Natural killer cell (primary cell): ENCODE data around the gene ARHGAP26. TPM values are rescaled to one million over a fixed set of nuclear protein-coding genes. Genes with fewer than 3 reads are reported as not detected.
"Not testable (repeated sequence)": the region's sequence is repeated elsewhere in the genome, so short reads cannot be mapped to it uniquely, and the experiment has no call there.

Experiments used
- ATAC-seq, 3 donors: fragments of 150-1000 bp in 2 of 3; fragments of 200-7000 bp in 1 of 3; cut with Tn5 transposase; 1 replicate in 1 of 3; 2 replicates in 2 of 3; pipeline ENCODE4 v1.10.0; 2021; ENCODE audit warnings: mild to moderate bottlenecking in 2 of 3, moderate library complexity in 2 of 3
- DNase-seq, 2 donors: peaks; one replicate each; pipeline versions ENCODE4 v3.0.0 to v3.0.0-alpha.2; 2013 to 2021; ENCODE audit warnings: mixed read lengths in 1 of 2
- H3K27ac ChIP-seq: one replicate; pipeline ENCODE4 v1.5.1; 2013; ENCODE audit warnings: mild to moderate bottlenecking, low read length
- H3K27me3 ChIP-seq: one replicate; pipeline ENCODE4 v1.6.1; 2013; ENCODE audit warnings: low read length; ENCODE audit not compliant: control insufficient read depth, insufficient read depth
- H3K36me3 ChIP-seq: one replicate; pipeline ENCODE4 v1.6.1; 2013; ENCODE audit warnings: low read length; ENCODE audit not compliant: control insufficient read depth, insufficient read depth
- H3K4me1 ChIP-seq: one replicate; pipeline ENCODE4 v1.6.1; 2013; ENCODE audit warnings: low read length; ENCODE audit not compliant: control insufficient read depth, insufficient read depth
- H3K4me3 ChIP-seq: one replicate; pipeline ENCODE4 v1.5.1; 2013; ENCODE audit warnings: low read length
- H3K9me3 ChIP-seq: one replicate; pipeline ENCODE4 v1.6.1; 2013; ENCODE audit warnings: low read length; ENCODE audit not compliant: control insufficient read depth, insufficient read depth
- H3K27ac Mint-ChIP-seq, 2 donors: one replicate each; pipeline ENCODE4 v1.8.0; 2022; ENCODE audit warnings: mild to moderate bottlenecking in 2 of 2, mixed read lengths in 2 of 2, moderate library complexity in 1 of 2
- H3K27me3 Mint-ChIP-seq, 2 donors: one replicate each; pipeline ENCODE4 v1.8.0; 2022; ENCODE audit warnings: low read depth in 2 of 2, mixed read lengths in 2 of 2
- H3K36me3 Mint-ChIP-seq: one replicate; pipeline ENCODE4 v1.8.0; 2022; ENCODE audit warnings: mixed read lengths
- H3K4me1 Mint-ChIP-seq, 2 donors: one replicate each; pipeline ENCODE4 v1.8.0; 2022; ENCODE audit warnings: mixed read lengths in 2 of 2
- H3K4me3 Mint-ChIP-seq: one replicate; pipeline ENCODE4 v1.8.0; 2022; ENCODE audit warnings: mild to moderate bottlenecking, moderate library complexity, mixed read lengths
- H3K9me3 Mint-ChIP-seq, 2 donors: one replicate each; pipeline ENCODE4 v1.8.0; 2022; ENCODE audit warnings: mixed read lengths in 2 of 2
- WGBS: methylation state at CpG from one replicate; pipeline ENCODE4 v1.1.7; 2013; ENCODE audit warnings: missing lambda C conversion rate; ENCODE audit not compliant: insufficient coverage; 5-methylcytosine and 5-hydroxymethylcytosine counted together
- intact Hi-C: fragments of 100-400 bp; cut with micrococcal nuclease; formaldehyde crosslinking; loops from one replicate; pipeline ENCODE4 v1.14.2; 2022
- total RNA-seq, 4 donors: library from RNA; stranded (reverse); fragments of 120-200 nt in 1 of 4; gene quantifications; one replicate each; pipeline versions ENCODE4 v1.2.3 to v1.2.4, GENCODE V29; 2013 to 2022
- TF ChIP-seq, protein P1 (sequence below): fragments of 200-600 bp; IDR thresholded peaks from one replicate; pipeline ENCODE4 v1.8.0; 2022; ENCODE audit warnings: antibody characterized with exemption

ARHGAP26 gene
- total RNA-seq, 3 donors from 2014 or later (not counting 1 experiment from before 2014, with no cell fraction given): 153 to 159 (median 158) TPM

DNA sequence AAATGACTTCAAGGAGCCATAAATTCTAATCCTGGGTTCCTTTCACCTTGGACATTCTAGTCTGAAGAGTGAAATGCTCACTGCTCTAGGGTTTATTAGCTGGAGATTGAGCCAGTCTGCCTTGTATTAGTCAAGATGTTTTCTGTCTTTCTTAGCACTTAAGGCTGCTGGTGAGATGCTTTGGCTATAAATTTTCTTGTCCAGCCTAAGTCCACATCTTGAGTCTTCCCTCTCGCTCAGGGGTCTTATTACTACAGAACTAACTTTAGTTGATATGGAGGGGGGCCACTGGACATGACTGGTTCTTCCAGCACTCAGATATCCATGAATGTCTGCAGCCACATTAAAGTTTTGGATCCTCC is 316.4 kb downstream of the ARHGAP26 start:
- Histone ChIP-seq H3K4me1 (no peaks in the 10 kb centered on the region), H3K27me3 (no peaks in the 10 kb centered on the region), H3K4me3 (no peak overlapping the region), H3K9me3 (no peaks in the 10 kb centered on the region), H3K36me3 (peaks cover 7% of the 10 kb centered on the region), H3K27ac (no peak overlapping the region)
- Mint-ChIP-seq H3K36me3 (peaks cover 9% of the 10 kb centered on the region), H3K4me1 (peaks cover 17 to 25% of the 10 kb centered on the region in 2 donors), H3K9me3 (no peaks in the 10 kb centered on the region), H3K27ac (peak overlapping the region in 1 of 2 donors; percentile 69), H3K4me3 (no peak overlapping the region), H3K27me3 (no peaks in the 10 kb centered on the region)
- WGBS: 100% methylated on average over 1 of the region's 1 CpG
- TF ChIP-seq, protein P1, sequence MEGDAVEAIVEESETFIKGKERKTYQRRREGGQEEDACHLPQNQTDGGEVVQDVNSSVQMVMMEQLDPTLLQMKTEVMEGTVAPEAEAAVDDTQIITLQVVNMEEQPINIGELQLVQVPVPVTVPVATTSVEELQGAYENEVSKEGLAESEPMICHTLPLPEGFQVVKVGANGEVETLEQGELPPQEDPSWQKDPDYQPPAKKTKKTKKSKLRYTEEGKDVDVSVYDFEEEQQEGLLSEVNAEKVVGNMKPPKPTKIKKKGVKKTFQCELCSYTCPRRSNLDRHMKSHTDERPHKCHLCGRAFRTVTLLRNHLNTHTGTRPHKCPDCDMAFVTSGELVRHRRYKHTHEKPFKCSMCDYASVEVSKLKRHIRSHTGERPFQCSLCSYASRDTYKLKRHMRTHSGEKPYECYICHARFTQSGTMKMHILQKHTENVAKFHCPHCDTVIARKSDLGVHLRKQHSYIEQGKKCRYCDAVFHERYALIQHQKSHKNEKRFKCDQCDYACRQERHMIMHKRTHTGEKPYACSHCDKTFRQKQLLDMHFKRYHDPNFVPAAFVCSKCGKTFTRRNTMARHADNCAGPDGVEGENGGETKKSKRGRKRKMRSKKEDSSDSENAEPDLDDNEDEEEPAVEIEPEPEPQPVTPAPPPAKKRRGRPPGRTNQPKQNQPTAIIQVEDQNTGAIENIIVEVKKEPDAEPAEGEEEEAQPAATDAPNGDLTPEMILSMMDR: no peak
- intact Hi-C loops: no loop called here
- ATAC-seq (no peak), DNase-seq (no peak)

DNA sequence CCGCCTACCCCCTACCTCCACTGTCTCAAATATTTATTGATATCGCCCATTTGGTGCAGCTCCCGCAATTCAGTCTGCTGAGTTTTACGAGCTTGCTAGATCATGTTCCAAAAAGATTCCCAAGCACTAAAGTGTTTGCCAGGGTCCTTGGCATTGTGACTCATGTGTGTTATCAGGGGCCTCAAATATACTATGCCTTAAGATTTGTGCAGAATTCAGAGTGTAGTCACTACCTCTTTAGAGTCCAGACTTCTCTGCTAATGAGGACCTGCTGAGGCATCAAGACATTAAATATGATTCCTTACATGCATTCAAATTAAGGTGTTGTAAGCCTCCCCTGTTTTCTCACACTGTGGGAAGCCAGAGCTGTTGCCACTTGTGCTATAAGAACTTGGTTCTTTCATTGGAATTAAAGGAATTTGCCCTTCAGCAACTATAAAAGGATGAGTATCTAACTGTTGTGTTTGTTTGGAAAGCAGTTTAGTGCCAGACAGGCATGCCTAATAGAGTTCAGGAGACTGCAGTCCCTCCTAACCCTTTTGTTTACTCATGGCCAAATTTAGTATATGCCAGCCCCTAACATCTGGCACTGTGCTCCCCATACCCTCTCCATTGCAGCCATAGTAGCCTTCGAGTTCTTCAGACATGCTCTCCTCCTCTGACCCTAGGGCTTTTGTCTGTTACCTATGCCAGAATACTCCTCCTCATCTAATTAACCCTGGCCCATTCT is 316.9 kb downstream of the ARHGAP26 start:
- Histone ChIP-seq H3K36me3 (peaks cover 7% of the 10 kb centered on the region), H3K4me1 (no peaks in the 10 kb centered on the region), H3K27me3 (no peaks in the 10 kb centered on the region), H3K27ac (no peak overlapping the region), H3K9me3 (no peaks in the 10 kb centered on the region), H3K4me3 (no peak overlapping the region)
- H3K4me1 Mint-ChIP-seq: peaks cover 17 to 25% of the 10 kb centered on the region in 2 donors
- peaks cover 9% of the 10 kb centered on the region for H3K36me3 Mint-ChIP-seq
- DNase-seq: no peak
- no peaks in the 10 kb centered on the region for H3K9me3 Mint-ChIP-seq
- no peak overlapping the region for H3K4me3 Mint-ChIP-seq
- TF ChIP-seq, protein P1: no peak
- WGBS: 95% methylated on average over 5 of the region's 5 CpGs
- no peaks in the 10 kb centered on the region for H3K27me3 Mint-ChIP-seq
- ATAC-seq: no peak
- H3K27ac Mint-ChIP-seq: no peak overlapping the region
- intact Hi-C loops: no loop called here

DNA sequence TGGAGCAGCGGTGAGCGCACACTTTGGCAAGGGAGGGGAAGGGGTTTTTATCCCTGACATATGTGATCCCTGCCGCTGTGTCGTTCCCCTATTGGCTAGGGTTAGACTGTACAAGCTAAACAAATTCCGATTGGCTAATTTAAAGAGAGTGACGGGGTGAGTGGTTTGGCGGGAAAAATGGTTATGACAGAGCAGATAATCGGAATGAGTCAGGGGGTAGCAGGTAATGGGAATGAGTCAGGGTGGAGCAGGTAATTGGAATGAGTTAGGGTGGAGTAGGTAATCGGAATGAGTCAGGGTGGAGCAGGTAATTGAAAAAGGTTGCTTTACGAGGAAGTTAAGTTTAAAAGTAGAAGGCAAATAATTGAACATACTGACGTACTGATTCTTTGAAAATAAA is 318.5 kb downstream of the ARHGAP26 start:
- H3K9me3 Mint-ChIP-seq, H3K4me3 ChIP-seq, H3K27ac Mint-ChIP-seq, DNase-seq, intact Hi-C loops, H3K4me3 Mint-ChIP-seq, H3K27ac ChIP-seq, H3K9me3 ChIP-seq, ATAC-seq, H3K36me3 ChIP-seq, H3K36me3 Mint-ChIP-seq, H3K27me3 ChIP-seq, H3K4me1 ChIP-seq, H3K27me3 Mint-ChIP-seq: not testable (repeated sequence)
- 99% methylated on average over 9 of the region's 11 CpGs for WGBS
- H3K4me1 Mint-ChIP-seq: peaks cover 9 to 31% of the 10 kb centered on the region in 2 donors

DNA sequence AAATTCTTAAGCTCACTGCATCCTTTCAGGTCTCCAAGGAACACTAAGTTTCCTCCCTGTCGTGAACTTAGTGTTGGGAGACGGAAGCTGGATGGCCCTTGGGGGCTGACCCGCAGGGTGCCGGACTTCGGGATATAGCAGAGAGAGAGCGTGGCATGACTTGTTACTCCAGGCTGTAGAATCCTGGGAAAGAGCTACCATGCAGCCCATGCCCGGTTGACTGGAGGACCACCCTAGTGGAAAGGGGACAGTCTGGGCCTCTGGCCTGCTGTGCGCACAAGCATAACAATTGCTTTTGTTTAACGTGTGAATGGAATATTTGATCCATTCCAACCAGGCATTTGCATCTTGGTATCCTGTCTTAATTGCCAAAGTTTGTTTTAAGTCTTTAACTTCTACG is 319.9 kb downstream of the ARHGAP26 start:
- H3K9me3 ChIP-seq, H3K4me3 ChIP-seq, H3K9me3 Mint-ChIP-seq, H3K27ac ChIP-seq, H3K27me3 Mint-ChIP-seq, H3K36me3 ChIP-seq, ATAC-seq, H3K4me3 Mint-ChIP-seq, H3K36me3 Mint-ChIP-seq, intact Hi-C loops, DNase-seq, H3K27me3 ChIP-seq, H3K4me1 ChIP-seq: not testable (repeated sequence)
- H3K4me1 Mint-ChIP-seq: peaks cover 7 to 42% of the 10 kb centered on the region in 2 donors
- H3K27ac Mint-ChIP-seq: peak overlapping the region in 1 of 2 donors; percentile 30
- 97% methylated on average over 10 of the region's 10 CpGs for WGBS

DNA sequence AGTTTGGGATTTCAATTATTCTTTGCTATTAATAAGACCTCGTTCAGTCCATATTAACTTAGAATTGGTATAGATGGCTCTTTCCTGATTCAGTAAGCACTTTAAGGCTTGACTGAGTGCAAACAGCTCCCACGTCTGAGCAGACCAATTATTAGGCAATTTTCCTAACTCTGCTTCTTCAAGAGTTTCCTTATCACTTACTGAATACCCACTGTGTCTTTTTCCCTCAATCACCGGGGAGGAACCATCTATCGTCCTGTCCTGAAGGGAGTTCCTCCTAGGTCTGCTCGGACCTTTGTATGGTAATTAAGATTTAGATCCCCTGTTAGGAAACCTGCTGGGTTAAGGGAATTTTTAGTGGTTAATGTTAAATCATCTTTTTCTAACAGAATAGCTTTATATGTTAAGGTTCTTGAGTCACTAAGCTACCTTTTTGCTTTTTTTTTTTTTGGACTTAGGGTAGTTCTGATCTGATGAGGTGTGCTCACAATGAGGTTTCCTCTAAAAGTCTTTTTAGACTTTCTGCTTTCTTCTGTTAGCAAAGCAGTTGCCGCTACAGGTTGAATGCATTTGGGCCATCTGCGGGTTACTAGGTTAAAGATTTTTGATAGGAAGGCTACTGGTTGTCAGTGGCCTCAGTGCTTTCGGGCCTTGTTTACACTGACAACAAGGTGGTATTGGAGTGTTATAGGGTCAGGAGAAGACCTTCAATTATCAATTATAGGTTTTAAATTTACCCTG is 322.7 kb downstream of the ARHGAP26 start:
- not testable (repeated sequence) for H3K4me3 Mint-ChIP-seq

More for the DNA sequence above, 322.7 kb downstream of the ARHGAP26 start:
- WGBS: 100% methylated on average over 6 of the region's 8 CpGs
- H3K27me3 Mint-ChIP-seq, H3K9me3 Mint-ChIP-seq, H3K36me3 Mint-ChIP-seq, H3K36me3 ChIP-seq, DNase-seq, H3K27me3 ChIP-seq, ATAC-seq, H3K9me3 ChIP-seq, H3K27ac ChIP-seq, H3K4me1 ChIP-seq, H3K4me3 ChIP-seq, intact Hi-C loops: not testable (repeated sequence)
- Mint-ChIP-seq H3K27ac (peak overlapping the region in 1 of 2 donors; percentile 21), H3K4me1 (peaks cover 0 to 34% of the 10 kb centered on the region in 2 donors)
